GM19372 (cell line): ENCODE data around the gene PEX7.
"Not testable (repeated sequence)": the region's sequence is repeated elsewhere in the genome, so short reads cannot be mapped to it uniquely, and the experiment has no call there.

ENCODE experiments used
- ATAC-seq: cut with Tn5 transposase; IDR thresholded peaks from one replicate; pipeline ENCODE4 v1.9.1; 2021; ENCODE audit warnings: mild to moderate bottlenecking, low read depth, moderate library complexity; ENCODE audit not compliant: unreplicated experiment

Gene PEX7

GRCh38 chr6:136945711-136946121 is 123.3 kb downstream of the PEX7 start:
- no peak for ATAC-seq

GRCh38 chr6:136947037-136947436 is 124.6 kb downstream of the PEX7 start:
- ATAC-seq, result no peak

GRCh38 chr6:136949957-136950356 is 127.6 kb downstream of the PEX7 start:
- not testable (repeated sequence) for ATAC-seq

GRCh38 chr6:136950436-136951126 is 128.2 kb downstream of the PEX7 start:
- ATAC-seq, result no peak

DNA sequence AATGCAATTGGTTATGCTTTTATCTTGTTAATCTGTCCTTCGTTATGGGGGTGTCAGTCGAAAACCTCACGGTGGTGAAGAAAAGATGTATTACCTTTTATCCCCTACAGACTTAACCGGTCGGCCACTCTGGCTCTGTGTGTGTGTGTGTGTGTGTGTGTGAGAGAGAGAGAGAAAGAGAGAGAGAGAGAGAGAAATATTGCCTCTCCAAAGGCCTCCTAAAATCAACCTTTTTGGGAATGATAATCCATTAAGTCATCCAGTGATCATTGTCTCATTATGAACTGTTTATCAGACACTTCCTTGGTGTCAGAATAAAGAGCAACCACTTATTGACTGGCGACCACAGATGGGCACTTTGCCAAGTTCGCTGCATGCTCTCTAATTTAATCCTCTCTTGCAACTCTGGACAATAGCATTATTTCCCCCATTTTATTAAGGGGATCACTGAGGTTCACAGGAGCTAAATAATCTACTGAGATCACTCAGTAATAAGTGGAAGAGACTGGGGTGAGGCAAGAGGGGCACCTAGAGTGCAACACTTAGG is 130.4 kb downstream of the PEX7 start:
- no peak for ATAC-seq

DNA sequence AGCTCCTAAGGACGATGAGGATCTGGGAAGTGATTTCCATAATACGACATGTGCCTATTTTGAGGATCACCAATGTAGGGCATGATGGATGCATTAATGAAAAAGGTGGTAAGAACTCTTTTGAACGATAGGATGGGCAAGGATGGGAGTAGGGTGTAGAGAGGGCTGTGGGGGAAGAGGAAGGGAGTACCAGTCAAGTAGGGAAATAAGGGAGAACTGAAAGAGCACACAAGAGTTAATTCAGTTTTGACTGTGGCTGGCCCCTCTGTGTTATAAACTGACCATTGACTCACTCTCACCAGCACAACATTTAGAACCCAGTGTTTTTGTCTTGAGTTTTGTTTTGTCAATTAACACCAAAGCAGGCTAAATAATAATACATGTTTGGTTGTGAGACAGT is 132.7 kb downstream of the PEX7 start:
- ATAC-seq, result no peak

DNA sequence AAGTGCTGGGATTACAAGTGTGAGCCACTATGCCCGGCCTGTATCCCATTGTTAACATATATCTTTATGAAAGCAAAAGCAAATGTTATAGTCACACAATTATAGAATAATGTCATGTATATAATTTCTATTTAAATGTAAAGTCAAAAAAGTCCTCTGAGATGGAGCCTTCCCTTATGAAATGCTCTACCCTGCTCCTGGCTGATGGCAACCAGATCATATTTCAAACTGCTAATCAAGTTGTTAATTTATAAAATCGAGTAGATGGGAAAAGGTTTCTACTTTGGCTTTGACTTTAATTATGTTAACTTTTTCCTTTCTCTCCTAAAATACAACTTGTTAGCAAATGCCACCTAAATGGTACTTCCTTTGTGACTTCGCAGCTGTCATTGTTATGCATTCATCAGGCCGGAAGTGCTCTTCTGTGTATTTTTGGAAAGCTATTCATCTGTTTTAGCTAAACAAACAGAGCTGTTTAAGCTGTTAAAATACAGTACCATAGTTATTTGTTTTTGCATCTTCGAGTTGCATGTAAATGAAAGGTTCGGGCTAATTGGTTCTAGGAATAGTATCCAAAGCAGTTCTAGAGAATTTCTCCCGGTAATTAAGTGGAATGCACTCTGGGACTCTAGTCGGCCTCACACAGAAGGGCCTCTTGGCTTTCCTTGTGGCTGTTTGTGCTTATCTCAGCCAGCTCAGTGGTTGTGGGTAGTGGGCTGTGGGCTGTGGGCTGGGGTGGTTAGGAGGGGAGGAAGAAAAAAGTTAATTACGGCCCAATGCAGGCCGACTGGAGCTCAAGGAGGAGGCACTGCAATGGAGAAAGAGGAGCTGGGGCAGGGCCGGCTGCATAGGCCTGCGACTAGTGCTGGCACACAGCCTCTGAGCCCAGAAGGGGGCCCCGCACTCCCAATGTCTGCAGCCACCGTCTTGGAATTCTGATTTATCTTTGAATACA is 134.5 kb downstream of the PEX7 start:
- no peak for ATAC-seq

DNA sequence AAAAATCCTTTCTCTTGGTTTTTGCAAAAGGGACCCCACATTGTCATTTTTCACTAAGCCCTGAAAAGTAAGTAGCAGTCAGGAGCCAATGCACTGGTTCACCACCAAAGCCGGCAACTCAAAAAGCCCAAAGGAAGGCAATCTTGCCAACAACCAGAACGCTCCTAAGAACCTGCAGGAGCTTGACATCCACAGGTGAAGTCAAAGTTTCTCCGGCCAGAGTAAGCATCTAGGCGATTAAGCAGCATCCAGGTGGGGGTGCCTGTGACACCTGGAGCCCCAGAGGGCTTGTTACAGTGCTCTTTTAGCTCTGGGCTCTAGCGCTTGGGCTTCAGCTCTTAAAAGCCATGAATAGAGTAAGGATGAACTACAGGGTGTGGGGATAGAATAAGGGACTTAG is 135.8 kb downstream of the PEX7 start:
- no peak for ATAC-seq

- ATAC-seq, result no peak
These were observed 137.1 kb downstream of the PEX7 start for GRCh38 chr6:136959471-136959891.

DNA sequence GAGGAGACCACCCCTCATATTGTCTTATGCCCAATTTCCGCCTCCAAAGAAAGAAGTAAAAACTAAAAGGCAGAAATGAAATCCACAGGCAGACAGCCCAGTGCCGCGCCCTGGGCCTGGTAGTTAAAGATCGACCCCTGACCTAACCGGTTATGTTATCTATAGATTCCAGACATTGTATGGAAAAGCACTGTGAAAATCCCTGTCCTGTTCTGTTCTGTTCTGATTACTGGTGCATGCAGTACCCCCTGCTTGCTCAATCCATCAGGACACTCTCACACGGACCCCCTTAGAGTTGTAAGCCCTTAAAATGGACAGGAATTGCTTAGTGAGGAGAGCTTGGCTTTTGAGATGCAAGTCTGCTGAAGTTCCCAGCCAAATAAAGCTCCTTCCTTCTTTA is 137.5 kb downstream of the PEX7 start:
- ATAC-seq, result not testable (repeated sequence)

GRCh38 chr6:136960781-136961180 is 138.4 kb downstream of the PEX7 start:
- ATAC-seq, result no peak

DNA sequence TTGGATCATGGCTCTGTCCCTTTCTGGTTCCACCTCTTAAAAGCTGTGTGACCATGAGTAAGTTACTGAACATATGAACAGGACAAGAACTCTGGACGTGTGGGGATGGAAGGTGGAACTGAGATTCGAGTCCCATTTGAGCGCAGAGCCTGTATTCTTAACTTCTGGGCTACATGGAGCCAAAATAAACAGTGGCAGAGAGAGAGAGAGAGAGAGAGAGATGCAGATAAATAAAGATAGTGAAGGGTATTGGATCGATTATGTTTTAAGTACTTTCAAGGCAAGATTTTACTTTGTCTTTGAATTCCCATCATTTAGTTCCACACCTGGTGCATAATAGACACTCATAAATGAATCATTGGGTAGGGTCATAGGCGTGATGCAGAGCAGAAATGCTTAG is 139.5 kb downstream of the PEX7 start:
- ATAC-seq, result no peak

DNA sequence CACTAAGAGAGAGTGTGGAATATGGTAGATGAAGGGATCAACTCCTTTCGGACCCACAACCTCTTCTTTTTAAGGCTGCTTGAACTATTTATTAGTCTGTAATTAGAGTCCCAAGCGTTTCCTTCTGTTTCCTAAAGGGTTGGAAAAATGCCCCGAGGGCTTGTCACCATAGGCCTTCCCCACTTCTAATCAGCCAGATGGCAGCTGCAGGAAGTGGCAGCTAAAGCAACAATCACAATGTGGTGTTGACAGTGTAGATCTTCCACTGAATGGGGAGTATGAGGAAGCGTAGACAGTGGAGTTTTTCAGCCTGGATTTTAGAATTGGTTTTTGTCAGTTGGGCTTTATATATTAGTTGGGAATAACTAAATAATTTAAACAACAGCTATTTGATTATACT is 140.3 kb downstream of the PEX7 start:
- no peak for ATAC-seq

GRCh38 chr6:136963259-136963658 is 140.9 kb downstream of the PEX7 start:
- no peak for ATAC-seq
